Raji (cell line): Measurements from ENCODE around the gene ERBB4.

ENCODE experiments used
- POLR2A ChIP-seq: IDR thresholded peaks from 2 replicates; pipeline ENCODE4 v1.6.1; 2011; ENCODE audit warnings: low read depth, low read length, control low read depth; ENCODE audit not compliant: insufficient read depth

Gene ERBB4

GRCh38 chr2:212535996-212536816, 2.4 kb downstream of the ERBB4 start:
- TF ChIP-seq POLR2A: no peak

GRCh38 chr2:212534336-212534735, 4.3 kb downstream of the ERBB4 start:
- TF ChIP-seq POLR2A: no peak

GRCh38 chr2:212532585-212532984, 6.0 kb downstream of the ERBB4 start:
- no peak for TF ChIP-seq POLR2A

GRCh38 chr2:212532087-212532486, 6.5 kb downstream of the ERBB4 start:
- no peak for TF ChIP-seq POLR2A

- no peak for TF ChIP-seq POLR2A
Observed at GRCh38 chr2:212531499-212531898, 7.1 kb downstream of the ERBB4 start.

GRCh38 chr2:212530991-212531390, 7.6 kb downstream of the ERBB4 start:
- no peak for TF ChIP-seq POLR2A

- no peak for TF ChIP-seq POLR2A
Observed at GRCh38 chr2:212530373-212530772, 8.2 kb downstream of the ERBB4 start.

GRCh38 chr2:212528106-212528856, 10.3 kb downstream of the ERBB4 start:
- no peak for TF ChIP-seq POLR2A

- no peak for TF ChIP-seq POLR2A
Observed at GRCh38 chr2:212526059-212526458, 12.5 kb downstream of the ERBB4 start.

- no peak for TF ChIP-seq POLR2A
Observed at GRCh38 chr2:212523756-212524155, 14.8 kb downstream of the ERBB4 start.

GRCh38 chr2:212520340-212520739, 18.3 kb downstream of the ERBB4 start:
- no peak for TF ChIP-seq POLR2A

- no peak for TF ChIP-seq POLR2A
Observed at GRCh38 chr2:212517693-212518092, 20.9 kb downstream of the ERBB4 start.

GRCh38 chr2:212505586-212505985, 33.0 kb downstream of the ERBB4 start:
- no peak for TF ChIP-seq POLR2A

- TF ChIP-seq POLR2A: no peak
Observed at GRCh38 chr2:212495046-212495445, 43.6 kb downstream of the ERBB4 start.

GRCh38 chr2:212494418-212495020, 44.1 kb downstream of the ERBB4 start:
- TF ChIP-seq POLR2A: no peak
